NK-92 treated with Interleukin-12 subunit alpha and Interleukin-12 subunit beta, amount 100 ng/mL, for 24 hours (cell line): ENCODE measurements around the gene PTGIS.

Experiments used
- DNase-seq: peaks from one replicate; lab custom pipeline; 2025; lab: John Stamatoyannopoulos, UW

The PTGIS gene

GRCh38 chr20:49496553-49497397 lies 71.2 kb downstream of the PTGIS start:
- no peak for DNase-seq

- DNase-seq, result no peak
Measured at GRCh38 chr20:49496043-49496442, 71.9 kb downstream of the PTGIS start.

- no peak for DNase-seq
Measured at GRCh38 chr20:49490689-49491088, 77.2 kb downstream of the PTGIS start.

GRCh38 chr20:49489688-49490087 lies 78.2 kb downstream of the PTGIS start:
- no peak for DNase-seq

GRCh38 chr20:49486064-49486463 lies 81.9 kb downstream of the PTGIS start:
- DNase-seq, result no peak

- DNase-seq, result no peak
Measured at GRCh38 chr20:49485563-49485962, 82.4 kb downstream of the PTGIS start.

GRCh38 chr20:49484180-49485140 lies 83.5 kb downstream of the PTGIS start:
- DNase-seq, result no peak

- no peak for DNase-seq
Measured at GRCh38 chr20:49483696-49484123, 84.2 kb downstream of the PTGIS start.

- DNase-seq, result no peak
Measured at GRCh38 chr20:49483018-49483695, 84.8 kb downstream of the PTGIS start.

GRCh38 chr20:49482621-49483017 lies 85.3 kb downstream of the PTGIS start, which contains the start of gene KCNB1:
Gene KCNB1 (minus strand): TSS chr20:49482668. CDS start chr20:49482480, 188 bp downstream.
- DNase-seq, result no peak

GRCh38 chr20:49482173-49482572 lies 85.8 kb downstream of the PTGIS start:
- DNase-seq, result no peak

- no peak for DNase-seq
Measured at GRCh38 chr20:49481116-49481515, 86.8 kb downstream of the PTGIS start.

- DNase-seq, result no peak
Measured at GRCh38 chr20:49480236-49480635, 87.7 kb downstream of the PTGIS start.

GRCh38 chr20:49479785-49480184 lies 88.2 kb downstream of the PTGIS start:
- no peak for DNase-seq

- DNase-seq, result no peak
Measured at GRCh38 chr20:49478754-49479689, 88.9 kb downstream of the PTGIS start.

GRCh38 chr20:49478266-49478665 lies 89.7 kb downstream of the PTGIS start:
- no peak for DNase-seq

- no peak for DNase-seq
Measured at GRCh38 chr20:49477200-49477599, 90.7 kb downstream of the PTGIS start.

GRCh38 chr20:49476016-49476355 lies 92.0 kb downstream of the PTGIS start:
- no peak for DNase-seq

- no peak for DNase-seq
Measured at GRCh38 chr20:49475292-49476015, 92.5 kb downstream of the PTGIS start.

- DNase-seq, result no peak
Measured at GRCh38 chr20:49471397-49471796, 96.5 kb downstream of the PTGIS start.
